Mucosa of descending colon (tissue), 3 donors: ENCODE measurements around the gene VDR. TPM values are rescaled to one million over a fixed set of nuclear protein-coding genes. Genes with fewer than 3 reads are reported as not detected.

Source experiments
- ATAC-seq: fragments of 200-7000 bp; cut with Tn5 transposase; one replicate; pipeline ENCODE4 v1.9.1; 2020; ENCODE audit warnings: mild to moderate bottlenecking, moderate library complexity
- DNase-seq, 3 donors: peaks; one replicate each; pipeline ENCODE4 v3.0.0-alpha.2; 2020
- H3K36me3 ChIP-seq: fragments of 200-600 bp; one replicate; pipeline ENCODE4 v1.8.0; 2021; ENCODE audit warnings: low read depth, mild to moderate bottlenecking
- H3K4me1 ChIP-seq: fragments of 200-600 bp; one replicate; pipeline ENCODE4 v1.8.0; 2021; ENCODE audit warnings: low read depth, mild to moderate bottlenecking
- H3K4me3 ChIP-seq: fragments of 200-600 bp; one replicate; pipeline ENCODE4 v1.8.0; 2021; ENCODE audit warnings: mild to moderate bottlenecking
- H3K9me3 ChIP-seq: fragments of 200-600 bp; one replicate; pipeline ENCODE4 v1.8.0; 2021; ENCODE audit warnings: mild to moderate bottlenecking
- CTCF ChIP-seq: fragments of 200-600 bp; IDR thresholded peaks from one replicate; pipeline ENCODE4 v1.8.0; 2022; ENCODE audit warnings: antibody characterized with exemption, mild to moderate bottlenecking
- intact Hi-C, 2 donors: fragments of 100-400 bp; cut with DNase I in 1 of 2; cut with micrococcal nuclease in 1 of 2; formaldehyde crosslinking; loops; one replicate each; pipeline versions ENCODE4 v1.11.0 to v1.11.1; 2022; cut with DNase I, micrococcal nuclease
- total RNA-seq, 3 donors: library from RNA; stranded (reverse); fragmentation: NEBNext Ultra II Directional in 2 of 3; extraction: Animal tissue kit (Norgen Biotek cat#: 25700) in 2 of 3; gene quantifications; one replicate each; pipeline versions ENCODE4 v1.2.1 to v1.2.4, GENCODE V29; 2021 to 2023
- donor health status: DM: no; HTN: no; CAD: no; lungs with moderate emphysema.
- donor health status: DM: no; HTN: no; CAD: no.
- donor health status: DM: no; HTN: yes; CAD: no.

The VDR gene
- total RNA-seq, 3 donors from 2014 or later: 69.5 to 175 (median 162) TPM

DNA sequence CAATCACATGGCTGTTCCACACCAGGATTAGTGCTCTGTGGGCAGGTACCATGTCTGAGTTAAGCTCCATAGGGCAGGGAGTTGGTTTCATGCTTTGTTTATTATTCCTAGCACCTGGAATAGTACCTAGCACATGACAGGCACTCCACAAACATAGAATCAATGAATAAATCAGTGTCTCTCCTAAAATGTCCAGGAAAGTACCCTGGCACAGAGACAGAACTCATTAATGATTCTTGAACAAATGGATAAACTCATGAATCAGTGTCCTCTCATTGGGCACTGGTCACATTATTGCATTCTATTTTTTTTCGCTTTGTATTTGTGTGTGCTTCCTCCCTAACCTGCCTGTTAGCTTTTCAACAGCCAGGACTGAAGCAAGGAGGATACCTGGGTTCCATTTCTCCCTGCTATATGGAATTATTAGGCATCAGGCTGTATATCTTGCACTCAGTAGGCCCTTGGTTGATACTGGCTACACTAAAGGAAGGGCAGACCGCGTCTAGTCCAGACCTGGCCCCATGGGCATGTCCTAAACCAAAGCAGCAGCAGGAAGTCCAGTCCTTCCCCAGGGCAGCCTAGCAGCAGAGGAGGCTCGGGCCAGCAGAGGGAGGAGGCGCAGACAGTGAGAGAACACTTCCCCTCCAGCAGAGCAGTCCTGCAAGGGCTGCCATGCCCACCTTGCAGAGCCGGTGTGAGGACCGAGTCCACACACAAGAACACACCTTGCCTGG, 103.5 kb downstream of the VDR start:
- Histone ChIP-seq H3K36me3 (no peaks in the 10 kb centered on the region), H3K9me3 (no peaks in the 10 kb centered on the region), H3K4me1 (peaks cover 22% of the 10 kb centered on the region), H3K4me3 (no peak overlapping the region)
- TF ChIP-seq CTCF: no peak
- peak; percentile 35 for ATAC-seq
- intact Hi-C loops: no loop called here
- DNase-seq: peak in 1 of 3 donors; percentile 20

- H3K9me3 ChIP-seq: no peaks in the 10 kb centered on the region
- H3K4me1 ChIP-seq: peaks cover 14% of the 10 kb centered on the region
- H3K4me3 ChIP-seq: no peak overlapping the region
- no peak for TF ChIP-seq CTCF
- DNase-seq (no peak), ATAC-seq (no peak)
- intact Hi-C loops: no loop called here
- H3K36me3 ChIP-seq: no peaks in the 10 kb centered on the region
These were observed 104.2 kb downstream of the VDR start for GRCh38 chr12:47800582-47800981.

DNA sequence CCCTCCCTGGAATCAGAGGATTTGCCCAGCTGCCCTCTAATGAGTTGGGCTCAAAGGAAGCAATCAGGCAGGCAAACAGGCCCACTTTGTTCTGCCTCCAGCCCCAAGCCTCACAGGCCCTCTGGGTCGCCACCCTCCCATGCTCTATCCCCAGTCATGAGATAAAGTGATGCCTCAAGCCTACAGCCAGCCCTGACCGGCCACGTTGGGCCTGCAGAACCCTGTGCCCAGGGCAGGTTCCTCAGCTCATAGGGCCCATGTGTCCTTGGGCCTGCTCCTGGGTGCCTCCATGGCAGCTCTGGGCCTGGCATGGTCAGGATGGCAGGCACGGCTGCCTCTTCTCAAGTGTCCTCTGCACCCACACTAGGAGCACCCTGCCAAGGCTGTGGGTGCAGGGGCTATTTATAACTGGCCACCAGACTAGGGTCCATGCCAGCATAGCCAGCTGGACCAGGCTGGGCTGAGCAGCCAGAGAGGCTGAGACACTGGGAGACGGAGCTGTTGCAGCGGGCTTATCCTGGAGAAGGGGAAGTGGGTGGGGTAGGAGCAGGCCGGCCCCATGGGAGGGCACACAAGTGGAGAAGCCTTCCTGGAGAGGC, 105.3 kb downstream of the VDR start:
- Histone ChIP-seq H3K36me3 (no peaks in the 10 kb centered on the region), H3K4me1 (peaks cover 14% of the 10 kb centered on the region), H3K9me3 (no peaks in the 10 kb centered on the region), H3K4me3 (no peak overlapping the region)
- TF ChIP-seq CTCF: no peak
- intact Hi-C loops: loop anchor here in 1 of 2 donors (5.0 kb wide), 1 partner anchor 43 kb away; no protein-coding TSS in a partner anchor
- ATAC-seq (no peak), DNase-seq (no peak)

GRCh38 chr12:47798382-47798948, 106.3 kb downstream of the VDR start:
- Histone ChIP-seq H3K4me3 (no peak overlapping the region), H3K4me1 (peaks cover 14% of the 10 kb centered on the region), H3K36me3 (no peaks in the 10 kb centered on the region), H3K9me3 (no peaks in the 10 kb centered on the region)
- no peak for DNase-seq
- no peak for ATAC-seq
- no peak for TF ChIP-seq CTCF
- intact Hi-C loops: loop anchor here in 1 of 2 donors (5.0 kb wide), 1 partner anchor 44 kb away; no protein-coding TSS in a partner anchor

DNA sequence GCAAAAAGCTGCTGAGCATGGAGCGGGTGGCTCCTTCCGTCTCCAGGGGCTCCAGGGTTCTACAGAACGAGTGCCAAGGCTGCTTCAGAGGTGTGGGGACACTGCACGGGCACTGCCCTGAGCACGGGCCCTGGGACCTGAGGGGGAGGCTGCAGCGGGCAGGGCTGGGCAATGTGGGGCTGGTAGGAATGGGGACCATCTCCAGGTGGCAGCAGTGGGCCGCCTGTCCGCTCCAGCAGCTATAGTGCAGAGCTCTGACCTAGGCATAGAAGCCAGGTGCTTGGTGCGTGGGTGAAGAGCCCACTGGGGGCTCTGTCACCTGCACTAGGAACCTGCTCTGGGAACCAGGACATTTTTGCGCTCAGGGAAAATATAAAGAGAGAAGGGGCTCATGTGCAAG, 107.4 kb downstream of the VDR start:
- no peaks in the 10 kb centered on the region for H3K9me3 ChIP-seq
- no peak overlapping the region for H3K4me3 ChIP-seq
- DNase-seq: peak in 1 of 3 donors; percentile 47
- peak; percentile 46 for ATAC-seq
- peaks cover 3% of the 10 kb centered on the region for H3K4me1 ChIP-seq
- no peaks in the 10 kb centered on the region for H3K36me3 ChIP-seq
- TF ChIP-seq CTCF: no peak
- intact Hi-C loops: loop anchor here in 1 of 2 donors (5.0 kb wide), 1 partner anchor 45 kb away; no protein-coding TSS in a partner anchor
